ENCODE data around the gene TMX2.

The TMX2 gene

DNA sequence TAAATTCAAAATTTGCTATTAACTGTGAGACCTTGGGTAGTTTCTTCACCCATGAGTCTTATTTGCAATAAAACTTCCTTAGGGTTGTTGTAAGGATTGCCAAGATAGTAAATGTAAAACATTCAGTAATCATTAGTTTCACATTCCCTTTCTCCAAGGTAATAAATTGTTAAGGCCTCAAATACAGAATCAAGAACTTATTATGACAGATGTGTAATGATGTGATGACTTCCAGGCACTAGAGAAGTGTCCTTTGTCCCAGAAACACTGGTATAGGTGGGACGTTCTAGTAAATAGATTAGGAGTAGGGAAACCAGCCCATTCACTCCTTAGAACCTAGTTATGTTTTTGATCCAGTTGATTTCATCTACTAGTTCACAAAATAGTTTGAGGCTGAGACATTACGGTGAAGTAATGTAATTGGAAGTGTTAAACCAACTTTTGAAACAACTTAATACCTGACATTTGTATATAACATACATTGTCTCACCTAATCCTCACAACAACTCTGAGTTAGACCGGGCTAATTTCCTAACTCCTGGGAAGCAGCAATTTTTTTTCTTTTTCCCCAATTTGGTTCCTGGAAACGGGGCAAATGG is 74.7 kb downstream of the TMX2 start:
- TF ChIP-seq FOXP2 (optimal IDR thresholded peaks at IDR 0.05; ENCODE audit: borderline replicate concordance, extremely low read depth, extremely low read length, insufficient read depth) (no peak), TAF1 (IDR thresholded peaks at IDR 0.05; ENCODE audit: borderline replicate concordance, insufficient read depth, low read length) (no peak), SIN3A (IDR thresholded peaks at IDR 0.05; ENCODE audit: borderline replicate concordance, insufficient read depth, low read length) (no peak), POLR2AphosphoS5 (IDR thresholded peaks at IDR 0.05; ENCODE audit: low read depth, low read length) (no peak), REST (IDR thresholded peaks at IDR 0.05; ENCODE audit: insufficient read depth in 1 of 2, low read depth in 2 of 2, low read length in 2 of 2) (no peak)

- TF ChIP-seq FOXP2 (optimal IDR thresholded peaks at IDR 0.05; ENCODE audit: borderline replicate concordance, extremely low read depth, extremely low read length, insufficient read depth) (no peak), SIN3A (IDR thresholded peaks at IDR 0.05; ENCODE audit: borderline replicate concordance, insufficient read depth, low read length) (no peak), POLR2AphosphoS5 (IDR thresholded peaks at IDR 0.05; ENCODE audit: low read depth, low read length) (no peak), TAF1 (IDR thresholded peaks at IDR 0.05; ENCODE audit: borderline replicate concordance, insufficient read depth, low read length) (no peak), REST (IDR thresholded peaks at IDR 0.05; ENCODE audit: insufficient read depth in 1 of 2, low read depth in 2 of 2, low read length in 2 of 2) (no peak)
Measured at GRCh38 chr11:57787920-57788702, 75.7 kb downstream of the TMX2 start.

- TF ChIP-seq REST (IDR thresholded peaks at IDR 0.05; ENCODE audit: insufficient read depth in 1 of 2, low read depth in 2 of 2, low read length in 2 of 2) (no peak), FOXP2 (optimal IDR thresholded peaks at IDR 0.05; ENCODE audit: borderline replicate concordance, extremely low read depth, extremely low read length, insufficient read depth) (no peak)
Measured at GRCh38 chr11:57788703-57789088, 76.3 kb downstream of the TMX2 start.
